Islet precursor cell (in vitro differentiated cells): ENCODE results near the gene RAD51B.

ENCODE experiments used
- DNase-seq: peaks from one replicate; pipeline ENCODE4 v3.0.0-alpha.2; 2018

Gene RAD51B

GRCh38 chr14:68376067-68376779, 556.6 kb downstream of the RAD51B start:
- DNase-seq: no peak

GRCh38 chr14:68377006-68377405, 557.4 kb downstream of the RAD51B start:
- DNase-seq: no peak

- DNase-seq: peak; percentile 94
Observed at GRCh38 chr14:68377459-68377858, 557.9 kb downstream of the RAD51B start.

DNA sequence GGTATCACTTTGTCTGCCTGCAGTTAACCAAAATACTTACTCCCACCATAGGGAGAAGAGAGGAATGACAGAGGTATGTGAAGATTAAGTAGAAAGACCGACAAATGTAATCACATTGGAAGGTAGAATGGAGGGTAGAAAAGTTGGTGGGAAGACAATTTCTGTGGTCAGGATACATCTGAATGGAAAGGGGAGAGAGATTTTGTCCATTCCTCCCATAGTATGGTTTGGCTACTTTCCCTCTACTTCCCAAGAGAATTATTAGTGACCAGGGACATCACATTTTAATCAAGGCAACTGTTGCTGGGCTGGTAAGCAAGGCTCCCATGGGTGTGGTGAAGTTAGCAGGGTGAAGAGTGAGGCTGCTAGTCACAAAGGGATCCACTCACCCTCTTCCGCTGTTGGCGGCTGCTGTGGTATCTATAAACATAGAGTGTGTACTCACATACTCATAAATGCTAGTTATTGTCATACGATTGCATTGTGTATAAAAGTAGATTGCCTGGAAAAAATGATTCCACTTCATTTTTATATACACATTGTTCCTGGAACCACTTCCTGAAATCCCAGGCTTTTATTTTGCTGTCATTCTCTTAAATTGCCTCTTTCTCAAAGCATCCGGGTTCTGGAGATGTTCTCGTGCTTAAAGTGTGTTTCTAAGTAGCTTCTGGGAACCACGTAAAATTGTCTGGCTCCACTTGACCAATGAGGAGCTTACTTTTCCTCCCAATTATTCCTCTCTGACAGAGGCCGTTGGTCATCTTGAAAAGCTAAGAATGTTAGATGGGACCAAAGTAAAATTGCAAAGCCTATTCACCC, 560.1 kb downstream of the RAD51B start:
- no peak for DNase-seq

DNA sequence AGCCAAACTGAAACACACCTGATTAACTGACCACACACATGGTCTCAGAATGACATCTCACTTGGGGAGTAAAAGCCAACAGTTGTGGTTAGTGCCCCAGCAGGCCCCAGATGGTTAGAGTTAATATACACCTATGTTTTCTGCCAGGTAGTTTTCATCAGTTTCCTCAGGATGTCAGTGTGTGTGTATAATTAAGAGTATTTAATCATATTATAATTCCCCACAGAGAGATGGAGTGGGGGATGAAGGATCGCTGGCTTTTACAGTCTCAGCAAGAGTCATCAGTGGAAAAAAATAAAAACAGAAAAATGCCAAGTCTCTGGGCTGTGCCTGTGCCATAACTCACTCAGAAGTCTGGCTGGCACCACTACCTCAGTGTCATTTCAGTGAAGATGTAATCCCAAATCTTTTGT, 560.8 kb downstream of the RAD51B start:
- DNase-seq: no peak

GRCh38 chr14:68384335-68384734, 564.8 kb downstream of the RAD51B start:
- DNase-seq: no peak

DNA sequence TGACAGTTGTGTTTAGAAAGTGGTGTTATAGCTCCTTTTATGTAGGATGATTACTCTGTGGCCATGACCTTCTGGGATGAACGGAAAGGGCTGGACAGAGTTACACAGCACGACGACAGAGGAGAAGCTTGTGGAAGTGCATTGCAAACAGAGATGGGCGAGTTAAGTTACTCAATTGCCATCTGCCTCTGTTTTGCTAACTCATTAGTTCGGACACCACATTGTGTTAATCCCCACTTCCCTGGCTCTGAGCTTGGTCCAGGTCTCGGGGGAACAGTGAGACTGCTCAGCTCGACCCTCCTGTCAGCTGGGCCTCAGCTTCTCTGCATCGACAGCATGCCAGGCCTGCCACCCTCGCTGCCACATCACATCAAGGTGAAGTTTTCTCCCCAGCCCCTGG, 565.3 kb downstream of the RAD51B start:
- no peak for DNase-seq

DNA sequence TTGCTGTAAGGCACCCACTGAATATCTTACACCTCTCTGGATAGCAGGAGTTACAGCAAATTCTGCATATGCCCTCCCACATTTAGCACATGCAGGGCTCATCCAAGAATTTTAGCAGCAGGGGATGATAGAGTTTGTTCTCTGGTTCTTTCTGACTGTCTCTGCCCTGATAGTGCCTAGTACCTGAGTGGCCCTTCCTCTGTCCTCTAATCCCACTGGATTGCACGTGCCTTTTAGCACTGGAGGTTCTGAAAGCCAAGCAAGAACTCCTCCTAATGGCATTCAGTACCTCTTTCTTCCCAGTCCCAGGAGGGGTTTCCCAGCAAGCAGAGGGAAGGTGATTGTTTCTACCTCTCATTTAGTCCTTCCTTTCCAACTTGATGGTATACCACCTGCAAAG, 566.9 kb downstream of the RAD51B start:
- DNase-seq: no peak

DNA sequence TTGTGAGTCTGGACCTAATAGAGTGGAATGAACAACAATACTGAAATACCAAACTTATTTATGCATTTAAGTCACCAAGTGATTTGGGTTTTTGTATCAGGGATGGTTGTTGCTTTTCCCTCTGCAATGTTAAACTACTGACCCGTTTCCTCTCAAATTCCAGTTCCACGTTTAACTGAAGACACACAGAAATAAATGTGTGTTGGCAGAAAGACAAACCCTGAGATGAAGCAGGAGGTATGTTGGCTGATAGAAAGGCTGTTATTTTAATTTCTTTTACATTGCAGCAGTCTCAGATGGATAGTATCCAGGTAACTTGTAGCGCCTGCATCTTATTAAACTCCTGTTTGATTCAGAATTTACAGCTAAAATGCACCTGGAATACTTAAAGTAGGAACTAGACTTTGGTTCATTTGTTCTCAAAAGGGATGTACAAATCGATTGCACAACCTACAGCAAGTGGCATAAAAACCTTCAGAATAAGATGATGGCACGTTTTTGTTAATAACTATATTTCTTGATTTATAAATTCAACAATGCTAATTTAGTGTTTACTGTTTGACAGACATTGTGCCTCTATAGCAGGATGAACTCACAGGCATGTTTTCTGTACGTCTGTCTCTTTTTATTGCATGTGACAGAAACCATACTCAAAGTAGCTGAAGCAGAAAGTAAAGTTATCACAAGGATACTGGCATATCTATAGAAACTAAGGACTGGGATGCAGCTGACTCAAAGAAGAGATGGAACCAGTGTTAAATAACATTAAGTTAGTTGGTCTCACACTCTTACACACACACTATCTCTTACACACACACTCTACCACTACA, 567.6 kb downstream of the RAD51B start:
- DNase-seq: no peak

- no peak for DNase-seq
Observed at GRCh38 chr14:68389943-68390342, 570.4 kb downstream of the RAD51B start.

- no peak for DNase-seq
Observed at GRCh38 chr14:68390741-68391140, 571.2 kb downstream of the RAD51B start.

GRCh38 chr14:68391311-68392014, 571.9 kb downstream of the RAD51B start:
- DNase-seq: no peak

GRCh38 chr14:68392393-68393141, 573.0 kb downstream of the RAD51B start:
- DNase-seq: no peak

- DNase-seq: no peak
Observed at GRCh38 chr14:68393259-68393658, 573.7 kb downstream of the RAD51B start.

DNA sequence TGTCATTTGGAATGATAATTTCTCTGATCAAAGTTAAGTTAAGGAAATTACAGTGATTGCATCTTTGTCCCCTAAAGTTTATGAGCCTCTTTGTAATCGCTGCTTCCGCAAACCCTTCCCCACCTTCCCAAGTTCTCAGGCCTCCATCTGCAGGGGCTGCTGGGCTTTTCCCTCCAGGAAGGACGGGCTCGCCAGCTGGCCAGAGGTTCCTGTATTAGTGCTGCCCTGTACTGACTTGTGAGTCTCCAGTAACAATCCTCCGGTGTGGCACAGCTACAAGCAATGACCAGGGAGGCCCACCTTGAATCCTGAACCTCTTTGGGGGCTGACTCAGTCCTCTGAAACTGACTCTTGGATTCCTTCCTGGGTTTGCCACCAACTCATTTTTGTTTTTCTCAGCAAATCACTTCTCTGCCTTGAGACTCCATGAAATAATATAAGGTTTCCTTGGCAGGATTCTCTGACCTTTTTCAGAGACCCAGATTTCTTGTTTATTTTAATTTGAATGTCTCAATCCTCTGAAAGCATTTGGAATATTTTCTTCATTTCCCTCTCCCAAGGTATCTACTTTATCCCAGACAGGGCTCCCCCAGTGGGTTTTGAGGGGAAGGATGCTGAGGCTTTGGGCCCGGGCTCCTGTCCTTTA, 574.7 kb downstream of the RAD51B start:
- DNase-seq: no peak

- no peak for DNase-seq
Observed at GRCh38 chr14:68394764-68395143, 575.2 kb downstream of the RAD51B start.

- no peak for DNase-seq
Observed at GRCh38 chr14:68395604-68396003, 576.0 kb downstream of the RAD51B start.

GRCh38 chr14:68396461-68396860, 576.9 kb downstream of the RAD51B start:
- DNase-seq: no peak

DNA sequence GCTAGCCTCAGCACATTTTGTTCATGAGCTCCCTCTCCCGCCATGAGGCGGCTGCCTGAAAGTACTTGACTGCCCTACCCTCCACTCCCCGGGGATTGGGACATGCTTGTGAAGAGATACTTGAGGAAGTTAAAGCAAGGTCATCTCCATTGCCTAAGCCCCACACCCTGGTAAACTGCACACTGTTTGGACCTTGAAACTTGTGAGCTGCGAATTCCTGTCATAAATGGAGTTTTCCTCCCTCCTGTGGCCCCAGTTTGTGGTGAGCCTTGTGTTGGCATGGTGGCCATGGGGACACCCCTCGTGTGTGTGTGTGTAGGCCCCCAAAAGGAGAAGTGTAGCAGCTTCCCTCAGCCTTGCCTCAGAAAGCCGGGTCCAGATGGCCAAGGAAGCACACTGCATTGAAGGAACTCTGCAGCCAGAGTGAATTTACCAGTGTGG, 577.8 kb downstream of the RAD51B start:
- no peak for DNase-seq

GRCh38 chr14:68397822-68398221, 578.2 kb downstream of the RAD51B start:
- peak; percentile 80 for DNase-seq

- no peak for DNase-seq
Observed at GRCh38 chr14:68398370-68398769, 578.8 kb downstream of the RAD51B start.
